Rectal smooth muscle tissue (tissue), 1 donor: Measurements from ENCODE around the gene BLOC1S3.

ENCODE experiments used
- H3K27ac ChIP-seq: one replicate; pipeline ENCODE4 v1.7.0; 2013; ENCODE audit warnings: low read depth, low read length, inconsistent platforms
- H3K27me3 ChIP-seq: one replicate; pipeline ENCODE4 v1.7.0; 2013; ENCODE audit warnings: low read length; ENCODE audit not compliant: control insufficient read depth, insufficient read depth
- H3K36me3 ChIP-seq: one replicate; pipeline ENCODE4 v1.7.0; 2013; ENCODE audit warnings: low read length; ENCODE audit not compliant: control insufficient read depth, insufficient read depth
- H3K4me1 ChIP-seq: one replicate; pipeline ENCODE4 v1.7.0; 2013; ENCODE audit warnings: low read length; ENCODE audit not compliant: control insufficient read depth, insufficient read depth
- H3K4me3 ChIP-seq: one replicate; pipeline ENCODE4 v1.7.0; 2013; ENCODE audit warnings: low read length
- H3K9ac ChIP-seq: one replicate; pipeline ENCODE4 v1.7.0; 2013; ENCODE audit warnings: low read length

BLOC1S3 gene

GRCh38 chr19:45171211-45171623 is 7.4 kb upstream of the BLOC1S3 start:
- Histone ChIP-seq H3K36me3 (no peaks in the 10 kb centered on the region), H3K4me3 (no peak overlapping the region), H3K27ac (no peak overlapping the region), H3K4me1 (no peaks in the 10 kb centered on the region), H3K9ac (no peak overlapping the region), H3K27me3 (no peaks in the 10 kb centered on the region)

GRCh38 chr19:45172173-45172572 is 6.4 kb upstream of the BLOC1S3 start:
- H3K9ac ChIP-seq: no peak overlapping the region
- no peaks in the 10 kb centered on the region for H3K27me3 ChIP-seq
- no peak overlapping the region for H3K4me3 ChIP-seq
- no peak overlapping the region for H3K27ac ChIP-seq
- H3K4me1 ChIP-seq: no peaks in the 10 kb centered on the region
- H3K36me3 ChIP-seq: no peaks in the 10 kb centered on the region

- H3K4me3 ChIP-seq: no peak overlapping the region
- no peaks in the 10 kb centered on the region for H3K27me3 ChIP-seq
- no peaks in the 10 kb centered on the region for H3K4me1 ChIP-seq
- no peaks in the 10 kb centered on the region for H3K36me3 ChIP-seq
- no peak overlapping the region for H3K9ac ChIP-seq
- no peak overlapping the region for H3K27ac ChIP-seq
Measured at GRCh38 chr19:45172611-45173208, 5.9 kb upstream of the BLOC1S3 start.

GRCh38 chr19:45173816-45174215 is 4.8 kb upstream of the BLOC1S3 start:
- H3K4me1 ChIP-seq: no peaks in the 10 kb centered on the region
- H3K36me3 ChIP-seq: no peaks in the 10 kb centered on the region
- H3K27me3 ChIP-seq: no peaks in the 10 kb centered on the region
- no peak overlapping the region for H3K9ac ChIP-seq
- H3K4me3 ChIP-seq: no peak overlapping the region
- H3K27ac ChIP-seq: no peak overlapping the region

- Histone ChIP-seq H3K4me1 (peaks cover 6% of the 10 kb centered on the region), H3K36me3 (peaks cover 2% of the 10 kb centered on the region), H3K4me3 (no peak overlapping the region), H3K27ac (no peak overlapping the region), H3K27me3 (no peaks in the 10 kb centered on the region), H3K9ac (no peak overlapping the region)
Measured at GRCh38 chr19:45175515-45176345, 2.9 kb upstream of the BLOC1S3 start.

GRCh38 chr19:45177817-45178261 is 745 bp upstream of the BLOC1S3 start, which contains the start of gene TRAPPC6A:
Gene TRAPPC6A, minus strand, starts transcription at chr19:45178237. Its CDS starts 19 bp downstream, at chr19:45178218.
- peaks cover 6% of the 10 kb centered on the region for H3K4me1 ChIP-seq
- H3K4me3 ChIP-seq: peak within 1 kb of the TSS; percentile 96
- H3K27me3 ChIP-seq: no peaks in the 10 kb centered on the region
- peak within 1 kb of the TSS; percentile 70 for H3K9ac ChIP-seq
- H3K36me3 ChIP-seq: peaks cover 7% of the 10 kb centered on the region
- peak within 1 kb of the TSS; percentile 91 for H3K27ac ChIP-seq

GRCh38 chr19:45179072-45179891 is 698 bp downstream of the BLOC1S3 start:
- H3K27me3 ChIP-seq: no peaks in the 10 kb centered on the region
- H3K9ac ChIP-seq: peak overlapping the region; percentile 70
- H3K36me3 ChIP-seq: peaks cover 7% of the 10 kb centered on the region
- H3K4me1 ChIP-seq: peaks cover 6% of the 10 kb centered on the region
- peak overlapping the region; percentile 96 for H3K4me3 ChIP-seq
- peak overlapping the region; percentile 91 for H3K27ac ChIP-seq

GRCh38 chr19:45179892-45180370 is 1.3 kb downstream of the BLOC1S3 start:
- H3K27me3 ChIP-seq: no peaks in the 10 kb centered on the region
- peak overlapping the region; percentile 96 for H3K4me3 ChIP-seq
- H3K36me3 ChIP-seq: peaks cover 7% of the 10 kb centered on the region
- H3K4me1 ChIP-seq: peaks cover 6% of the 10 kb centered on the region
- no peak overlapping the region for H3K27ac ChIP-seq
- no peak overlapping the region for H3K9ac ChIP-seq

- H3K9ac ChIP-seq: peak overlapping the region; percentile 41
- H3K36me3 ChIP-seq: peaks cover 7% of the 10 kb centered on the region
- no peaks in the 10 kb centered on the region for H3K27me3 ChIP-seq
- H3K27ac ChIP-seq: no peak overlapping the region
- peaks cover 6% of the 10 kb centered on the region for H3K4me1 ChIP-seq
- H3K4me3 ChIP-seq: no peak overlapping the region
Measured at GRCh38 chr19:45180936-45181335, 2.4 kb downstream of the BLOC1S3 start.

- no peak overlapping the region for H3K4me3 ChIP-seq
- no peaks in the 10 kb centered on the region for H3K27me3 ChIP-seq
- peaks cover 6% of the 10 kb centered on the region for H3K4me1 ChIP-seq
- no peak overlapping the region for H3K9ac ChIP-seq
- H3K36me3 ChIP-seq: peaks cover 7% of the 10 kb centered on the region
- no peak overlapping the region for H3K27ac ChIP-seq
Measured at GRCh38 chr19:45182758-45183157, 4.2 kb downstream of the BLOC1S3 start.

GRCh38 chr19:45184115-45184514 is 5.5 kb downstream of the BLOC1S3 start:
- no peaks in the 10 kb centered on the region for H3K27me3 ChIP-seq
- peaks cover 6% of the 10 kb centered on the region for H3K4me1 ChIP-seq
- H3K27ac ChIP-seq: no peak overlapping the region
- H3K4me3 ChIP-seq: no peak overlapping the region
- peaks cover 7% of the 10 kb centered on the region for H3K36me3 ChIP-seq
- no peak overlapping the region for H3K9ac ChIP-seq
